Ramos (cell line): ENCODE results near the gene TWIST2.

Source experiments
- in situ Hi-C: fragments of 300-500 bp; cut with MboI; formaldehyde crosslinking; loops from one replicate; pipeline ENCODE4 v1.14.3; 2022; ENCODE audit warnings: low sequenced_read_pairs; ENCODE audit not compliant: unreplicated experiment

The TWIST2 gene

DNA sequence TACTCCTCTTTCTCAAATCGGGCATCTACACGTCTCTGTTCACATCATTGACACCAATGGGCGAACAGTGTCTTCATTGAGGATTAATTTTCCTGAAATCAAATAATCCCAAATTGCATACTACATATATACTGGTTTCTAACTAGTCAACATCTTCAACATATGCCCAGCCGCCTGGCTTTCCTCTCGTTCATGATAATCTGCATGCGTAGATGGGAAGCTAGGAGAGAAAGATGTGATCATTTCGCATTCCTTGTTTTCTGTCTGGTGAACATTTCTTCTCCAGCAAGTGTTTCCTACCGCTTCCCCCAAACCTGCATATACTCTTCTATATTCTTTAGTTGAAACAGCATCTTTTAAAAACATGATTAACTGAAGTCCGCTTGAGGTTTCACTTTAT is 7.4 kb downstream of the TWIST2 start:
- in situ Hi-C loops: no loop called here

DNA sequence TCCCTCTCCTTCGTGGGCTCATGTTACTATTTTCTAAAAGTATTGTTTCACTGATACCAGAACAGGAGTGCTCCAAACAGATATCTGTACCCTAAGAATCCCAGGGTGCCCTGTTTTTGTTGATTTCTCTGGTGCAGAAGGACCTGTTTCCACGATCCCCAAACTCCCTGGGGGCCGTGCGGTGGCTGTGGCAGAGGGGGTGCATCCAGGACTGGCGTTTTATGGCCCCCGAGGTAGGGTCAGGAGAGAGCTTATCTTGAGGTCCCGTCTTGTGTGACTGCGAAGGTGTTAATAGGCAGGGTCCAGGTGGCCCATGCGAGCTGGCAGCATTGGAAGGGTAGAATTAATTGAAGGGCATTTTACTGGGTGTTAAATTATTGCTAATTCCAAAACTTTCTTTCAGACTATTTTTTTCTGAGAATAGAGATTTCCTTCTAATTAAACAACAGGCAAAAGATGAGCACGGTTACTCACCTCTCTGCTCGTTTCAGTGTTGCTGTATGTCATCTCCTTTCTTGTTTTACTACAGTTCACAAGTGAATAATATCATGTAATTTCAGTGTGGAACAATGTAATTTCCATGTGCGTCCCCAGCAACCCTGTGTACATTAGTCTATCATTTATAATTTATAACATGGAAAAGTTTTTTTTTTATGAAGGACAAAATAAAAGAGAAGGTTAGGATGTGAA is 8.2 kb downstream of the TWIST2 start:
- in situ Hi-C loops: no loop called here

DNA sequence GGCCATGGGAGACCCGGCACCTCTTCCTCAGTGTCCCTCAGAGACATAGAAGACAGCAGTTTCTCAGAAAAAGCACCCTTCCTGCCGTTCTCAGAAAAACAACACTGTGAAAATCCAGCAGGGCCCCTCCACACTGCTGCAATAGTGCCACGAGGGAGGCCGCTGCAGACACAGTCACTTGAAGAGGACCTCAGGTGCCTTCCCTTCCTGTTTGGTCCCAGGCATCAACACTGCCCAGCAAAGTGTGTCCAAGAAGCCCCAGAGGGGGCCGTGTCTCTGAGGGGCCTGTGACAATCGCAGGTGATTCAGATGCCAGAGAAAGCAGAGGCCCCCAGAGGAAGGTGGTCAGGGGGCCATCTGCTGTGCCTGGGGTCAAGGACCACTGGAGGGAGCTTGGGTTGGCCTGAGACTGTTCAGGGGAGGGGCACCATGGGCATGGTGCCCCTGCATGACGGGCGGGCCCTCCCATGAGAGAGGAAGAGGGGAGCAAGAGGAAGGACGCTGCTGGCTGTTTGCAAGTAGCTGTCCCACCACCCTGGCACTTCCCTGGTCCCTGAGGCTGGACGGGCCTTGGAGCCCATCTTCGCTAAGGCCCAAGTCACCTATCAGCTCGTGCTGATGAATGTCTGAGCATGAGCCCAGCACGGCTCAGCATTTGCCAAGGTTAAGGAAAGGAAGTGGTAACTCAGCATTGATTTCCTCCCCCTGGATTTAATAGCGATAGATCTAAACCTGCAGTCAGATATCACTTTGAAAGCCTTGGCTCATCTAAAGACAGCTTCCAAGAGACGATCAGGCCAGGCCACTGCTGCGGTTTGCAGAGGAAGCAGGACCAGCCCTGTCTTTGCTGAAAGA is 9.1 kb downstream of the TWIST2 start:
- in situ Hi-C loops: no loop called here

DNA sequence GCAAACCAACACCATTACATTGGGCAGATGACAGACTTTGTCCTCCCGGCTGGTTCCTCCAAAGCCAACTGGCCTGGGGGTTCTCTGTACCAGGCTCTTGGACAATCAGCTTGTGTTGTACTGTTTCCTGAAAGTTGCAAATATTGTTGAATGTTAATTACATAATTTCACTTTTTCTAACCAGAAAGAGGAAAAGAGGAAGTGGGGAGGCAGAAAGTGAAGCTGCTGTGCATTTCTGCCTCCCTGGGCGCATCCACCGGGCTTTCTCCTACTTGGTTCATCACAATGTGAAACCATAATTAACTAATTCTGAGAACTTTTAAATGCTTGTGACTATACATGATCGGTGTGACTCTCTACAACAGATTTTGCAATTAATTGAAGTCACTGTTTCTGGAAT is 10.1 kb downstream of the TWIST2 start:
- in situ Hi-C loops: no loop called here

DNA sequence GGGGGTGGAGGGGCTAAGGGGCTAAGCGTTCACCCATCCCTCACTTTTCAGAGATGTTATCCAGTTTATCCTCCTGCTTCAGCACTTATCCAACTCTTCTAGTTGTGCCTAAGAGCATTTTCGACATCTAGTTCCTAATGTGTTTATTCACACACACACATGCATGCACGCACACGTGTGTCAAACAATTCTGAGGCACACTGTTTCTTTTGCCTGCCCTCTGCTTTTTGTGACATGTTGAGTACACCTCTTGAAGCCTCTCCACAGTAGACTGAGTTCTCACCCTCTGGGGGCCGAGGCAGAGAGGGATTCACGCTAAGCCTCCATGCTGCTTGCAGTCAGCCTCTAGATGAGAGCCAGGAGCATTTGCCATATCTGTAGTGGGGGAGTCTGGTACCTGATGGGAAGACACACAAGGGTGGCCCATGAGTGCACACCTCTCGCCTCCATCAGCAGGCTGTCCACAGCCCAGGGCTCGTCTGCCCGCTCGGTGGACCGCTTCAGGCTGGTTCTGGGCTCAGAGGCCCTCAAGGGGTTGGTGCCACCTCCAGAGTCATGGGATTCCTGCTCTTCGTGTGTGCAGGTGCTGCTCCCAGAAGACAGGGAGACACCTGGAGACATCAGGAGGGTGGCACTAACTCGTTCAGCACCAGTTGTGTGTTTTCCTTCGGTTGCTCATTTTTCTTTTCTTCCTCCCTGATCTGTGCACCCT is 11.9 kb downstream of the TWIST2 start:
- in situ Hi-C loops: no loop called here

DNA sequence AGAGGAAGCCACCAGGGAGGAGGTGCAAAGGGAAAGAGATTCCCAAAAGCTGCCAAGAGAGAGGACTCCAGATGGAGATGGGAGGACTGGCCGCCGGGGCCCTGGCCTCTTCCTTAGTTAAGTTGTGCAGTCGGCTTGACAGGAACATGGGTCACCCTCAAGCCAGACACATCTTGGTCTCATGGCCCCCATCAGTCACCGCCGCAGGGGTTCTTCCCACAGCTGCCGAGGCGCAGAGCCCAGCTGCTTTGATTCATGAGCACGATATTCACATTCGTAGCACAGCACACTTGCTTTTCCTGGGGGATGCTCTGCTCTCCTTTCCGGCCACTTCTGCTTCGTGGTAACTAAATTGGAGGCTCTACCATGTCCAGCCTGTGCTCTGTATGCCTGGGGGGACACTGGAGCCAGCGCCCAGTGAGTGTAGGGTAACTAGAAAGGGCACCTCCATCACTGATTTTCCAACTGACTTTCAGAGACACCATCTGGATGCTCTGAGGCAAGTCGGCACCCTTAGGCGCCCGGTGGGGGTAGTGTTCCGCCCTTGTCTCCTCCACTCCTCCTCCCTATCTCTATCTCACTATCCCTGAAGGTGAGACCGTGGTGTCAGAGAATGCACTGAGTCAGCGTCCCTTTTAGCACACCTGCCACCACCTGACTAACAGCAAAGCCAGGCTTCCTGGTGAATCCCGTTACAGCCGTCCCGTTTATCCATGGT is 13.3 kb downstream of the TWIST2 start:
- in situ Hi-C loops: no loop called here

DNA sequence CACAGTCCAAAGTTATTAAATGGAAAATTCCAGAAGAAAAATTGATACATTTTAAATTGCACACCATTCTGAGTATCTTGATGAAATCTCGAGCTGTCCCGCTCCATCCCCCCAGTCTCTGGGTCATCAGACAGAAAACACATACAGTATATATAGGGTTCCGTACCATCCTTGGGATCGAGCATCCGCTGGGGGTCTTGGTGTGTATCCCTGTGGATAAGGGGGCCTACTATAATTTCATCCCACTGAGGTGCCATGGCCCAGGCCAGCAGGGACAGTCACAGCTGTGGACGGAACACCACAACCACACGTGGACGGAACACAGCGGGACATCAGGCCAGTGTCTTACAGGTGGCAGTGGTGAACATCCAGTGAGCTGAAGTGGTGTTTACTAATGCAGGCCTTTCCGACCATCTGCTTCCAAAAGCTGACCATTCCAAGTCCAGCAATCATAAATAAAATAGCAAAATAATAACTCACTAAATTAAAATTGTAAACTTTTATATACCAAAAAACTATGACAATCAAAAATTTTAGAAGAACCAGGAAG is 14.0 kb downstream of the TWIST2 start:
- in situ Hi-C loops: no loop called here

DNA sequence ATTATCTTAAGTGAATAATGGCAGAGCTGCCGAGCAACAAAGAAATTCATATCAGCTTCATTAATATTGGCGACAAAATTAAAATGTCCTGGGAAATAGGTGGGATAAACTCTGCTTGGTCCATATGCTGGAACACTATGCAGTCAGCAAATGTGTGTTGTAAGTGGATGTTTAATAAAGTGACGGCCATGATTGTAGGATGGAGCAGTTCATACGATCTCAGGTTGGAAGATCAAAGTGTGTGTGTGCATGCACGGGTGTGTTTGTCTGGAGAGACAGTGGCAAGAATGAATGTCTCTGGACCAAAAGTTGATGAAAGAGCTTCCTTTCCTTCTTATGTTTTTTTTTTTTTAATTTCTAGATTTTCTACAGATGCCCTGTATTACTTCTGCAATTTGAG is 14.8 kb downstream of the TWIST2 start:
- in situ Hi-C loops: no loop called here

DNA sequence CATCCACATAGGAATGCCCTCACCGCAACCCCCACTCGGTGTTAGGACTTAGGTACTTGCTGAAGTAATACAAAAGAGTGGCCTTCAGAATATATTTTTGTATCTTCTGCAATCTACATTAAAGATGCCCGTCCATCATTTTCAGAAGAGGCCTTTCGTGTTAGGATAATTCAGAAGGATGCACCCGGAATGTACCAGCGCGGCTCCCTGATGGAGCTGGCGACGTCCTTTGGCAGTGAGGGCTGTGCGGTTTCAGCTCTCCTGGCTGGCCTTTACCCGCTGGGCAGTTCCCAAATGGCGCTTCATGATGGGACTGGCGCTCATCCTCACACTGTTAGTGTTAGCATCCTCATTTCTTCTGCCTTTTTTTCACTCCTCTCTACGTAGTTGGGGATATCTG is 15.3 kb downstream of the TWIST2 start:
- in situ Hi-C loops: no loop called here

DNA sequence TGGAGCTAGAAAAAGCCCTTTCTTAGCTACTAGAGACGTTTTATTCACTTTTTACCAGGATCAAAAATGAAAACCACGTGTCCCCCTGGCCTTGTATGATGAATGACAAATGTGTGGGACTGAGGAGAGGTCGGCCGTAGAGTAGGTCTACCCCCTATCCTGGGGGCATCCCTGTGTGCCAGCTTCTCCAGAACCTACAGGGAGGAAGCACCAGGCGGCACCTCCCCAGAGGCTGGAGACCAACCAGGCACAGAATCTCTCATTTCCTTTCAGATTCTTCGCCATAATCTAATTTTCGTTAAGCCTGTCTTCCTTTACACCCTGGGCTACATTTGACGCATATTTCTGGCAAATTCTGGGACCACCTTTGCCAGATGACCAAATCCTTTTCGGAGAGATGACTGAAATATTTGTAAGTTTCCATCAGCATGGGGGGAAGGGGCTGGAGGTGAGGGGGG is 15.9 kb downstream of the TWIST2 start:
- in situ Hi-C loops: no loop called here

DNA sequence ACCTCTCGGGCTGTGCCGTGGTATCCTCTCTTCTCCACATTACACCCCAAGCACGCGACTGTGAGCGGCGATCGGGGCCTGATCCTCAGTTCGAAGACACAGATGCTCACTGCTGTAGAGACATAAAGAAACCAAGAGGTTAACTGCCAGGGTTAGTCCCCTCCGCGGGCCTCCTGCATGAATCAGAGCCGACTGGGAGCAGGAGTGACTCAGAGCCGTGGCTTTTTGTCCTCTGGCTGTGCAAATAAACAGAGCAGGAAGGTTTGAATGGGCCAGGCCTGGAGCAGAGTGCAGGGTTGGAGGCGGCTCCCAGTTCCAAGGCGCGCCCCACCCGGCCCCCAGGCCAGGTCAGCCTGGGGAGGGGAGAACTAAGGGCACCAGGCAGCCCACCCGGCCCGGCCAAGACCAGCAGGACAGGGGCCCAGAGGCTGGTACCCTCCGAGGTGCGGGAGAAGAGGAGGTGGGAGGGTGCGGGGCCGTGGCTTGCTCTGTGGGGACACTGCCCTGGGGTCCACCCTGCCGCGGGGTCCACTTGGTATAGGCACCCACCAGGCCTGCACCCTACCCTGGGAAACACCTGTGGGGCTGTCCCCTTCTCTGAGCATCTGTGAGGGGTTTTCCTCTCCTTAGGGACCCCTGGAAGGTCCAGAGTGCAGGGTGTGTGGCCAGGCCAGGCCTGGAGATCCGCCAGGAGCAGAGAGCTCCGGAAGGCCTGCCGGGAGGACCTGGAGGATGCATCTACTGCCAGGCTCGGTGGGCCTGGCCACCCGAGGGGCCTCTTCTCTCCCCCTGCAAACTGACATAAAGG is 16.5 kb downstream of the TWIST2 start:
- in situ Hi-C loops: no loop called here

DNA sequence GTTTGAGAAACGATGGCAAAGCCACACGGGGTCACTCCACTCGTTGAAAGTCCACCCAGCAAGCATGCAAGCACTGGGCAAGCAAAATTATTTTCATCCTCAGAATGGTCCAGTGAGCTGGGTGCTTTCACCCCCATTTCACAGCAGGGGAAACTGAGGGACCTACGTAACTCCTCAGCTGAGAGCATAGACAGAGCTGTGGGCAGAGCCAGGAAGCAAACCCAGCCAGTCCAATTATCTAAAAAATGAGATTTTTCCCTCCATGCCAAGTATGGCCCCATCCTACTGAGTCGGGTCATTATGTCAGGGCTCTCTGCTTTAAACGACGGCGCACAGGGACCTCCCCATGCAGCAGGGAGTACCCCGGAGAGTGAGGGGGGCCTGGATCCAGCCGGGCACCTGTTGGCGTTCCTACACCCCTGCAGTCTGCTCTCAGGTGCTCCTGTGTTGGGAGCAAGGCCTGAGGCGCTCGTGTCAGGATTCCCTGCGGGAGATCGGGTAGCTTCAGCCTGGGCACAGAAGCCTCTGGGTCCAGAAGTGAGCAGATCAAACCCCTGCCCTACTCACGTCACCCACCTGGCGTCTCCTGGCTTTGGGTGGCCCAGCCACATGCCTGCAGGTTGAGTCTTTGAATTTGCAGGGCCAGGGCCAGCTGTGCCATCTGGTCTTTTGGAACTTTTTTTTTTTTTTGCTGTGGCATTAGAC is 17.3 kb downstream of the TWIST2 start:
- in situ Hi-C loops: no loop called here

DNA sequence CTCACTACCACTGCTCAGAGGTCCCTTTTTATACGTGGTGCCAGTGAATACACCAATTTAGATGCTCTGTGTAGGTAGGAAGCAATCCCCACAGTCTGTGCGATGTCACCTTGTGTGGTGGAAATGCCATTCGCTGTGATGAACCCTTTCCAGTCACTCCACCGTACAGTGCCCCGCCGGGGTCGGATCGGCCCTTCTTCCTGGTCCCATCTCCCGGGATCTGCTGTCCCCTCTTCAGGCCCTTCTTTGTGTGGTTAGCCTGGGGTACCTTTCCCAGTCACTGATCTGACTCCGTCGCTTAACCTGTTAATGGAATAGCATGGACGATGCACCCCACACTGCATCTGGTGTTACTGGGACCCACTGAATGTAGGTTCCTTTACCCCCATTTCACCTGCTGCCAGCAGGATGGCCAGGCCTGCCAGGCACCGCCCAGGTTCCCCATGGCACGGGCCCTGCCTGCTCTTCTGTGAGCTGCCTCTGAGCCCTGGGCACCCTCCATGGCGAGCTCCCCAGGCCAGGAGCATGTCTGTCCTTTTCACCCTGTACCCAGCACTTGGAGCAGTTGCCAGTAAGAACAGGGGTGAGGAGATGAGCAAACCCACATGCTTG is 18.0 kb downstream of the TWIST2 start:
- in situ Hi-C loops: no loop called here

DNA sequence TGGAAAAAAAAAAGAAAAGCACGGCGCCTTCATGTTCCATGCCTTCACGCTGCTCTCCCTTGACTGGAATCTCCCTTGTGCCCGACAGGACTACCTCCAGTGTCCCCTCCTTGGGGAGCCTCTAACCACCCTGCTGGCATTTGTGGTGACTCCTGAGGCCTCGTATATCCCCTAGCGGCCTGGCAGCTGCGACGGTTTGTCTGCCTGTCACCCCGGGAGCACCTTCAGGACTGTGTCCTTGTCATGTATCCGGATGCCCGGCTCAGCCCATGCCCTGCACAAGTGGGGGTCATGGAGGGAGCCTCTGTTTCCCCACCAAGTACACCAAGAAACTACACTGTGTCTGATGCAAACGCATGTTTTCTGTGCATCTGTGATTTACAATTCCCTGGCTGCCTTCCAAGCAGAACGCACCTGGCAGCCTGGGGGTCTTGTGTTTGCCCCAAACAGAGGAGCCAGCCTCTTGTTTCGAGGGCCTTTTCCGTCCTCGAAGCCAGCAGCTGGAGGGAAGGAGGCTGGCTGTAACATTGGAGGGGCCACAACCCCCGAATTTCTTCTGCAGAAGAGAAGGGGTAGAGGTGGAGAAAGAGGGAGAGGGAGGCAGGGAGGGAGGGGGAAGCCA is 18.9 kb downstream of the TWIST2 start:
- in situ Hi-C loops: no loop called here

DNA sequence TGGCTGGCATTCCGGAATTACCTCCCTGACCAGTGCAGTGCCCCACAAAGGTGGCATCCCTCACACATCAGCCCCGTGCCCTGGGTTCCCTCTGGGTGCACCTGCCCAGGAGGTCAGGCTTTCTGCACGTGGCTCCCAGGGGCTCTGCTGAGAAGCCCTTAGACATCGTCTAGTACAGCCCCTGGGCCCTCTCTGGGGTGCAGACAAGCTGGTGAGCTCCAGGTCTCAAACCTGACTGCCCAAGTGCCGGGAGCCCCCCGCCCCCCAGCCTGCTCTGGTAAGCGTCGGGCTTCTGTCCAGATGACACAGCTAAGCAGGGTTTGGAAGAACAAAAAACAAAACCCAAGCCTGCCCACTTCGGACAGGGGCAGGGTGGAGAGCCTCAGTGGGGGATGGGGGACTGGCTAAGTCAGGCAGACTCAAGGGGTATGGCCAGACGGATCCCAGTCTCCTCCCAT is 20.2 kb downstream of the TWIST2 start:
- in situ Hi-C loops: no loop called here

DNA sequence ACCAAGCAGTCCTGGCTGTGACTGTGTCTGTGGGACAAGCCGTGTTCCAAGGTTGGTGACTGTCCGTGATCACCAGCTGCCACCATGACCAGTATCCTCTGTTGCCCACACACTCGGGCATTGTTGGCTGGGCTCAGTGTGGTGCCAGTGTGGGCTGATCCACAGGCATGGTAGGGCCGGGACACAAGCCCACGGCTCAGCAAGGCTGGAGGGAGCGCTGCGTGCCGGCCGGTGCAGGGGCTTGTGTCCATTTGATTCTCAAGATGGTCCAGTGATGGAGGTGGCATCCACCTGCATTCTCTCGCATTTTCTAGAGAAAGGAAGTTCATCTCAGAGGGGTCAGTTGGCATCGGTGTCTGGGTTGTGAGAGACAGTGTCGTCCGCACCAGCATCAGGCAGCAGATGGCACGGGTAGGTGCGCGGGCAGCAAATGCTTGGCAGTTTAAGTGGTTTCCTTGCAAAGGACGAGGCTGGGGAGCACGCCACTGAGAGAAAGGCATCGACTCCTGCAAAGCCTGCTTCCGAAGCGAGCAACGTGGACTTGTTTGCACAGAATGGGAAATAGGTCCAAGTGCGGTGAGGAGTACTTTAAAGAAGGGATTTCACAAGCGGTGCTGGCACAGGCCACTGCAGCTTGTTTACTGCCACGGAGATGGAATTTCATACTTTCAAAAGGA is 20.9 kb downstream of the TWIST2 start:
- in situ Hi-C loops: no loop called here
